GM12878 (cell line): Measurements from ENCODE around the gene SLC25A47. TPM values are rescaled to one million over a fixed set of nuclear protein-coding genes. Genes with fewer than 3 reads are reported as not detected.

Experiments used
- ATAC-seq: fragments of 200-7000 bp; cut with Tn5 transposase; 3 replicates; pipeline ENCODE4 v1.9.1; 2020; ENCODE audit warnings: mild to moderate bottlenecking, moderate library complexity
- BruUV-seq: library from RNA; stranded (reverse); fragments of 400-500 nt; replicated peaks from 2 replicates; lab custom pipeline; 2021; lab: Mats Ljungman, UMichigan
- CTCF ChIA-PET: fragments of 300-600 bp; sonication (Branson Sonifier 250); formaldehyde crosslinking; extraction: SDS; loops from one replicate; lab custom pipeline; 2021; ENCODE audit warnings: inconsistent platforms; lab: Yijun Ruan, JAX
- POLR2A ChIA-PET: fragments of 350-600 bp; formaldehyde crosslinking; extraction: SDS; loops from one replicate; lab custom pipeline; 2021; ENCODE audit warnings: inconsistent platforms; lab: Charles Lee
- RAD21 ChIA-PET: fragments of 300-600 bp; sonication (Branson Sonifier 250); formaldehyde crosslinking; loops from one replicate; lab custom pipeline; 2023; ENCODE audit warnings: antibody characterized with exemption; ENCODE audit not compliant: unreplicated experiment; lab: Charles Lee
- SMC1A ChIA-PET: fragments of 300-600 bp; sonication (Branson Sonifier 250); formaldehyde crosslinking; loops from one replicate; lab custom pipeline; 2023; ENCODE audit not compliant: unreplicated experiment, uncharacterized antibody; lab: Charles Lee
- DNase-seq: peaks from one replicate; pipeline ENCODE4 v3.0.0-alpha.2; 2011; ENCODE audit warnings: low read depth, low spot score
- FAIRE-seq: peaks from 3 replicates; lab custom pipeline; 2011; peaks lifted over from hg19 to GRCh38; lab: Jason Lieb, UNC
- H2AFZ ChIP-seq: 2 replicates; pipeline ENCODE4 v1.6.0; 2011; ENCODE audit warnings: low read depth, low read length, control low read depth; ENCODE audit not compliant: control insufficient read depth
- H3K27ac ChIP-seq: 2 replicates; pipeline ENCODE4 v1.5.1; 2011; ENCODE audit warnings: control low read depth; ENCODE audit not compliant: control insufficient read depth, insufficient read depth
- H3K27me3 ChIP-seq, 2 experiments: replicated peaks in 1 of 2; 2 replicates each; pipeline versions ENCODE4 v1.6.0 to v1.6.1; 2011; ENCODE audit warnings: low read length in 1 of 2; ENCODE audit not compliant: control insufficient read depth in 2 of 2, insufficient read depth in 2 of 2
- H3K36me3 ChIP-seq, 2 experiments: 2 replicates each; pipeline ENCODE4 v1.5.1; 2011; ENCODE audit warnings: low read length in 1 of 2; ENCODE audit not compliant: control insufficient read depth in 2 of 2, insufficient read depth in 2 of 2
- H3K4me1 ChIP-seq: 2 replicates; pipeline ENCODE4 v1.6.1; 2011; ENCODE audit warnings: mild to moderate bottlenecking, low read length, moderate library complexity, mixed read lengths; ENCODE audit not compliant: control insufficient read depth, insufficient read depth
- H3K4me2 ChIP-seq: 2 replicates; pipeline ENCODE4 v1.6.0; 2011; ENCODE audit warnings: control low read depth; ENCODE audit not compliant: control insufficient read depth, insufficient read depth
- H3K4me3 ChIP-seq: fragments of 200-600 bp; sonication (generic); 2 replicates; pipeline ENCODE4 v1.5.1; 2016
- H3K79me2 ChIP-seq: 2 replicates; pipeline ENCODE4 v1.6.0; 2011; ENCODE audit warnings: low read length; ENCODE audit not compliant: control insufficient read depth, insufficient read depth
- H3K9ac ChIP-seq: 2 replicates; pipeline ENCODE4 v1.8.0; 2011; ENCODE audit warnings: low read length, control low read depth, mixed read lengths; ENCODE audit not compliant: control insufficient read depth, insufficient read depth
- H3K9me3 ChIP-seq: replicated peaks from 3 replicates; pipeline ENCODE4 v1.5.1; 2011; ENCODE audit warnings: mild to moderate bottlenecking, low read length; ENCODE audit not compliant: control insufficient read depth, insufficient read depth
- H4K20me1 ChIP-seq: 2 replicates; pipeline ENCODE4 v1.6.0; 2011; ENCODE audit not compliant: control insufficient read depth, insufficient read depth
- NBN ChIP-seq: fragments of 450-650 bp; IDR thresholded peaks from 2 replicates; pipeline ENCODE4 v1.6.1; 2016
- RB1 ChIP-seq: fragments of 450-650 bp; formaldehyde crosslinking; IDR thresholded peaks from 2 replicates; pipeline ENCODE4 v1.6.1; 2017; ENCODE audit warnings: mild to moderate bottlenecking, borderline replicate concordance
- WGBS: methylation state at CpG from one replicate; pipeline ENCODE4 v1.1.6; 2016; ENCODE audit warnings: low lambda C conversion rate; ENCODE audit not compliant: insufficient replicate concordance, insufficient coverage; ENCODE audit errors: missing lambda C conversion rate; 5-methylcytosine and 5-hydroxymethylcytosine counted together
- in situ Hi-C: fragments of 300-500 bp; cut with MboI; formaldehyde crosslinking; loops from 9 replicates; pipeline ENCODE4 v1.14.3; 2018; ENCODE audit warnings: mixed read lengths
- intact Hi-C: fragments of 100-400 bp; cut with micrococcal nuclease; formaldehyde crosslinking; loops from one replicate; pipeline ENCODE4 v1.14.2; 2022; ENCODE audit not compliant: unreplicated experiment
- polyA plus RNA-seq, 11 experiments: library from polyadenylated mRNA; depleted of rRNA in 4 of 11; unstranded in 6 of 11; stranded (reverse) in 5 of 11; fragments of >200 nt; fragmentation: Nextera tagmentation in 4 of 11; fragmentation: Illumina TruSeq in 1 of 11; extraction: Ambion mirVana in 4 of 11; extraction: Trizol in 1 of 11; gene quantifications; 1 replicate in 1 of 11; 2 replicates in 10 of 11; pipeline versions ENCODE4 v1.2.1 to v1.2.3, GENCODE V29; 2011 to 2016; ENCODE audit warnings: inconsistent platforms in 2 of 11, missing spikeins in 2 of 11, low read depth in 1 of 11
- total RNA-seq, 4 experiments: library from RNA; depleted of rRNA in 3 of 4; stranded (reverse); fragments of >200 nt in 3 of 4; fragmentation: Illumina TruSeq in 1 of 4; extraction: Trizol in 1 of 4; gene quantifications; 2 replicates each; pipeline versions ENCODE4 v1.2.1 to v1.2.3, GENCODE V29; 2013 to 2021
- TF ChIP-seq, protein P1 (sequence below): fragments of 450-650 bp; IDR thresholded peaks from 2 replicates; pipeline ENCODE4 v1.6.1; 2017; ENCODE audit warnings: mild to moderate bottlenecking, moderate library complexity
- TF ChIP-seq, protein P2 (sequence below), 3 experiments: IDR thresholded peaks in 2 of 3; conservative IDR thresholded peaks in 1 of 3; 2 replicates each; pipeline ENCODE4 v1.5.1; 2011; ENCODE audit warnings: low read depth in 3 of 3, low read length in 3 of 3, mild to moderate bottlenecking in 3 of 3, control low read depth in 2 of 3, moderate library complexity in 2 of 3, inconsistent platforms in 1 of 3, mixed read lengths in 1 of 3; ENCODE audit not compliant: control insufficient read depth in 2 of 3, insufficient read depth in 1 of 3; ENCODE audit errors: extremely low read depth in 1 of 3

SLC25A47 gene
- total and polyA plus RNA-seq, 10 of the 15 experiments (the other 5 are each of a cell fraction or from before 2014, with no cell fraction given): 0.14 TPM; not detected in 9

DNA sequence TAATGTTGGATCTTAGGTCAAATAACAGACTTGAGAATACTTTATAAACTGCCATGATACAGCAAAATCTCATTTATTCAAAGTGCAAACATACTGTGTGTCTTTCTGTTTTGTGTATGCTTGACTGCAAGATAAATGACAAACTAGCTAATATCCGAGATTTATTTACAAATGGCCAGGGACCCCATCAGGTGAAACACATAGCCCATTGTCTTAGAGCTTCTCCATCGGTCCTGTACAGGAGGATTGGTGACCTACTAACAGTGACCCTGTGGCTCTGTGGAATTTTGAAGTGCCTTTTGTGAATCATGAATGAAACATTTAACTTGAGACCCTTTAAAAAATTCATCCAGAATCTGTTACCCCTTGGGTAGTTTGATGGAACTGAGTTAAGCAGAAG lies 44.0 kb upstream of the SLC25A47 start:
- CTCF ChIA-PET: interaction anchor here (0.5 to 2.3 kb wide), 8 partner anchors 8 to 105 kb away, joined by 3 to 8 read pairs (median 4); no protein-coding TSS in a partner anchor
- Histone ChIP-seq H3K4me1 (0 out of 2 replicates have a peak, but pooled peaks cover 5% of the 10 kb centered on the region), H3K36me3 (peaks cover 20 to 22% of the 10 kb centered on the region in 2 experiments), H3K27me3 (no peaks in the 10 kb centered on the region), H3K9ac (no peak overlapping the region), H3K4me2 (no peak overlapping the region), H3K4me3 (no peak overlapping the region), H2AFZ (no peak overlapping the region), H4K20me1 (no peaks in the 10 kb centered on the region), H3K27ac (no peak overlapping the region), H3K9me3 (no peaks in the 10 kb centered on the region), H3K79me2 (peaks cover 33% of the 10 kb centered on the region)
- peak; percentile 62 for FAIRE-seq
- intact Hi-C loops (no loop called here), in situ Hi-C loops (no loop called here)
- no peak for DNase-seq
- SMC1A ChIA-PET: interaction anchor here (0.8 to 1.4 kb wide), 4 partner anchors 10 to 96 kb away, joined by 3 to 4 read pairs (median 4); a partner anchor contains a TSS
- RAD21 ChIA-PET: no interaction called here
- BruUV-seq: no TSS peak
- POLR2A ChIA-PET: no interaction called here
- 95% methylated on average over 2 of the region's 2 CpGs for WGBS
- no peak for ATAC-seq
- TF ChIP-seq RB1 (no peak), NBN (no peak)
- TF ChIP-seq, protein P1, sequence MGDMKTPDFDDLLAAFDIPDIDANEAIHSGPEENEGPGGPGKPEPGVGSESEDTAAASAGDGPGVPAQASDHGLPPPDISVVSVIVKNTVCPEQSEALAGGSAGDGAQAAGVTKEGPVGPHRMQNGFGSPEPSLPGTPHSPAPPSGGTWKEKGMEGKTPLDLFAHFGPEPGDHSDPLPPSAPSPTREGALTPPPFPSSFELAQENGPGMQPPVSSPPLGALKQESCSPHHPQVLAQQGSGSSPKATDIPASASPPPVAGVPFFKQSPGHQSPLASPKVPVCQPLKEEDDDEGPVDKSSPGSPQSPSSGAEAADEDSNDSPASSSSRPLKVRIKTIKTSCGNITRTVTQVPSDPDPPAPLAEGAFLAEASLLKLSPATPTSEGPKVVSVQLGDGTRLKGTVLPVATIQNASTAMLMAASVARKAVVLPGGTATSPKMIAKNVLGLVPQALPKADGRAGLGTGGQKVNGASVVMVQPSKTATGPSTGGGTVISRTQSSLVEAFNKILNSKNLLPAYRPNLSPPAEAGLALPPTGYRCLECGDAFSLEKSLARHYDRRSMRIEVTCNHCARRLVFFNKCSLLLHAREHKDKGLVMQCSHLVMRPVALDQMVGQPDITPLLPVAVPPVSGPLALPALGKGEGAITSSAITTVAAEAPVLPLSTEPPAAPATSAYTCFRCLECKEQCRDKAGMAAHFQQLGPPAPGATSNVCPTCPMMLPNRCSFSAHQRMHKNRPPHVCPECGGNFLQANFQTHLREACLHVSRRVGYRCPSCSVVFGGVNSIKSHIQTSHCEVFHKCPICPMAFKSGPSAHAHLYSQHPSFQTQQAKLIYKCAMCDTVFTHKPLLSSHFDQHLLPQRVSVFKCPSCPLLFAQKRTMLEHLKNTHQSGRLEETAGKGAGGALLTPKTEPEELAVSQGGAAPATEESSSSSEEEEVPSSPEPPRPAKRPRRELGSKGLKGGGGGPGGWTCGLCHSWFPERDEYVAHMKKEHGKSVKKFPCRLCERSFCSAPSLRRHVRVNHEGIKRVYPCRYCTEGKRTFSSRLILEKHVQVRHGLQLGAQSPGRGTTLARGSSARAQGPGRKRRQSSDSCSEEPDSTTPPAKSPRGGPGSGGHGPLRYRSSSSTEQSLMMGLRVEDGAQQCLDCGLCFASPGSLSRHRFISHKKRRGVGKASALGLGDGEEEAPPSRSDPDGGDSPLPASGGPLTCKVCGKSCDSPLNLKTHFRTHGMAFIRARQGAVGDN: no peak
- TF ChIP-seq, protein P2, sequence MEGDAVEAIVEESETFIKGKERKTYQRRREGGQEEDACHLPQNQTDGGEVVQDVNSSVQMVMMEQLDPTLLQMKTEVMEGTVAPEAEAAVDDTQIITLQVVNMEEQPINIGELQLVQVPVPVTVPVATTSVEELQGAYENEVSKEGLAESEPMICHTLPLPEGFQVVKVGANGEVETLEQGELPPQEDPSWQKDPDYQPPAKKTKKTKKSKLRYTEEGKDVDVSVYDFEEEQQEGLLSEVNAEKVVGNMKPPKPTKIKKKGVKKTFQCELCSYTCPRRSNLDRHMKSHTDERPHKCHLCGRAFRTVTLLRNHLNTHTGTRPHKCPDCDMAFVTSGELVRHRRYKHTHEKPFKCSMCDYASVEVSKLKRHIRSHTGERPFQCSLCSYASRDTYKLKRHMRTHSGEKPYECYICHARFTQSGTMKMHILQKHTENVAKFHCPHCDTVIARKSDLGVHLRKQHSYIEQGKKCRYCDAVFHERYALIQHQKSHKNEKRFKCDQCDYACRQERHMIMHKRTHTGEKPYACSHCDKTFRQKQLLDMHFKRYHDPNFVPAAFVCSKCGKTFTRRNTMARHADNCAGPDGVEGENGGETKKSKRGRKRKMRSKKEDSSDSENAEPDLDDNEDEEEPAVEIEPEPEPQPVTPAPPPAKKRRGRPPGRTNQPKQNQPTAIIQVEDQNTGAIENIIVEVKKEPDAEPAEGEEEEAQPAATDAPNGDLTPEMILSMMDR (IDR thresholded peaks at IDR 0.05 in 2 of 3, conservative IDR thresholded peaks at IDR 0.05 in 1 of 3; ENCODE audit: control insufficient read depth in 2 of 3, extremely low read depth in 1 of 3, insufficient read depth in 1 of 3, low read depth in 3 of 3, low read length in 3 of 3): 0 out of 6 replicates have a peak, but pooled peaks of 1 of the 3 experiments have one; percentile 0
